ENCODE results near the gene SERPINA5. TPM values are rescaled to one million over a fixed set of nuclear protein-coding genes. Genes with fewer than 3 reads are reported as not detected.

The SERPINA5 gene, protein sequence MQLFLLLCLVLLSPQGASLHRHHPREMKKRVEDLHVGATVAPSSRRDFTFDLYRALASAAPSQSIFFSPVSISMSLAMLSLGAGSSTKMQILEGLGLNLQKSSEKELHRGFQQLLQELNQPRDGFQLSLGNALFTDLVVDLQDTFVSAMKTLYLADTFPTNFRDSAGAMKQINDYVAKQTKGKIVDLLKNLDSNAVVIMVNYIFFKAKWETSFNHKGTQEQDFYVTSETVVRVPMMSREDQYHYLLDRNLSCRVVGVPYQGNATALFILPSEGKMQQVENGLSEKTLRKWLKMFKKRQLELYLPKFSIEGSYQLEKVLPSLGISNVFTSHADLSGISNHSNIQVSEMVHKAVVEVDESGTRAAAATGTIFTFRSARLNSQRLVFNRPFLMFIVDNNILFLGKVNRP
- not detected in 2 replicates for total RNA-seq

DNA sequence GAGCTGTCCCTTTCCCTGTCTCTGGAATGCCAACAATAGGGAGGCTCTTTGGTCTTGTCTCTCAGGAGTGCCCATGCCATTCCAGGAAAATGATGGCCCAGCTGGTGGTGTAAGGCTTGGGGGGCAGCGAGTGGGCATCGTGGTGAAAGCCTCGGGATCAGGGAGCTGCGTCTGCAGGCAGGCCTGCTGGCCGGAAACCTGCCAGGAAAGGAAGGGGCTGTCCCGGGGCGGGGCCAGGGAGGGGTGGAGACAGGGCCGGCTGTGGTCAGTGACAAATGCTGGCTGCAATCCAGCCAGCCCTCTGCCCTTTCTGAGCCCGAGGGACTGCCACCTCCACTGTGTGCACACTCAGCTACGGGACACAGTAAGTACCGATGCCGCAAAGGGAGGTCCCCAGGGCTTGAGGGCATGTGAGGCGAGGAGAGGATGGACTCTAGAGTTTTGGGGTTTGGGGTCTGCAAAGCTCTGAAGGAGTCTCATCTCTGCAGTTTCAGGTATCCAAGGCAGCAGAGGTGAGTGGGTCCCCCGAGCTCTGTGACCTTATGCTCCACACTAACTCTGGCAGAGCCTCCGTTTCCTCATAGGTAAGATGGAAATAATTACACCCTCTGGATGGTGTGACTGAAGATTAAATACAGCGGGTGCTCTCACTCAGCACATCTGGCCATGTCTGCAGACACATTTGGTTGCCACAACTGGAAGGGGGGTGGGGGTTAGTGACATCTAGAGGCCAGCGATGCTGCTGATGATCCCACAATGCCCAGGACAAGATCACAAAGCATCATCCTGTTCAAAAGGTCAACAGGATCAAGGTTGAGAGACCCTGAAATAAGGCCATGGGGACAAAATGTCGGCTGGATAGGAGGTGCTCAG lies at the start of gene SERPINA5:
Gene SERPINA5 (plus strand): TSS at position 300 of the 873 bp plus-strand sequence. CDS start 5,937 bp downstream, outside the sequence.
- intact Hi-C loops (cut with micrococcal nuclease): no loop called here

DNA sequence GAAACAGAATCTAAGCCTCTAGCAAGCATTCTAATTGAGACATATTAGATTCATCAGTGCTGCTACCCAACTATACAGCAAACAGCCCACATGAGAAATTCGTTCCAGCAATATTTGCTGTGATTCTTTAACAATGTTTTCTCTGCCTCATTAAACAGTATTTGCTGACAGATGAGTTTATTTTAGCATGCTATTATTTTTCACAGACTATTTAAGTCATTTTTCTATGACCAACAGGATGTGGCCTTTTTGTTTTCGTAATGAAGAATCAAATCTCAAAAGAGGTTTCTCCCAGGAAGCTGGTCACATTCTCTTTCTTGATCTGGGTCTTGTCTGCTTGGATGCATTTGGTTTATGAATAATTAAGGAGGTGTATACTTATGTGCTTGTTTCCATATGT lies 48.8 kb upstream of the SERPINA5 start:
- intact Hi-C loops (cut with micrococcal nuclease): no loop called here

DNA sequence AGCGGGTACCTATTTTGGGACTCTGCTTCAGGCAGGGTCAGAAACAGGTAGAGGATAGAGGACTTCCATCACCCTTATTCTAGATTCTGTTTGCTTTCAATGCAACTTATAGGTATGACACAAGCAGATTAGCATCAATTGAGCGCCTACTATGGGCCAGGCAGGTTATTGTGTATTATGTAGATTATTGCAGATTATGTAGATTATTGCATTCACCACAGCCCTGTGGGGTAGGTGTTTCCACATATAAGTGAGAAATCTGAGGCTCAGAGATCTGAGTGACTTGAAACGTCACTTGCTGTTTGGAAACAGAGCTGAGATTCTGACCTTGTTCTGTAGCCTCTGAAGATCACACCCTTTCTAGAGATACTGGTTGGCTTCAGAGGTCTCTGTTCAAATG lies 45.7 kb upstream of the SERPINA5 start:
- intact Hi-C loops (cut with micrococcal nuclease): no loop called here

DNA sequence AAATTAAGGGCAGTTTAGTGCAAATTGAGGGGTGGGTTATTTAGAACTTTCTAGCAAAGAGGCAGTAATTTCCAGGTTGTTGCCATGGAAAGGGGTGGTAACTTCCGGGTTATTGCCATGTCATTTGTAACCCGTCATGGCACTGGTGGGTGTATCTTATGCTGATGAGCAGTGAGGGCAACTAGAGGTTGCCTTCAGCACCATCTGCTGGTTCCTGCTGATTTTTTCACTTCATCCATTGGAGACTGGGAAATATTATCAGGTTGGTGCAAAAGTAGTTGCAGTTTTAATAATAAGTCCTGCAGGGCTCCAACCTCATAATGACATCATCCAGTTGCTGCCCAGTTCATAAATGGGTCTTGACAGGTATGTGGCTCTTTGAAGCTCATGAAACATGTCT lies 44.4 kb upstream of the SERPINA5 start:
- intact Hi-C loops (cut with micrococcal nuclease): no loop called here

DNA sequence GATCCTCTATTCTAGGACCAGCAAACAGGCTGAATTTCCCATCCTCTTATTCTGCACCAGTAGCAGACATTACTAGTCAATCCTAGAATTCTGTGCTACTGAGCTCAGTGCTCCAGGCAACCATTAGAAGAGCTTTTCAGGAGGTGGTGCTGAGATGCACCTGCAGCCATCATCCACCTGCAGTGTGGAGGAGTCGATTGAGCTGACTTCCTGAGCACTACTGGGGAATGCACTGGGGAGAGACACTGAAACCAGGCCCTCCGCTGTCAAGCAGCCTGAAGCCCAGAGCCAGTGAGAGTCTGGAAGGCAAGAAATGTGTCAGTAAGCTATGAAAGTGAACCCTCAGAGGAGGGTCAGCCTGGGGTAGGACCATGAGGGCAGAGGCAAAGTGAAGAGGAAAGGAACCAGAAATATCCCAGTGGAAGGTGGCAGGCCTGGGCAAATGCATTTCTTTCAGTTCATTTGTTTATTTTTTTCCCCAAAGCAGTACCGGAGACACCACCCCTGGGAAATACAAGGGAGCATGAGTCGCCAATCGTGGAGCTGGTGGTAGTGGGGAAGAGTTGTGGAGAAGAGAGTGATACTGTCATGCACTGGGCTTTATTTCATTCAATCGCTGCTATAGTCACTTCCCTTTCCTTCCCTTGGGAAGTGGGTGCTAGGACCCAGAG lies 43.0 kb upstream of the SERPINA5 start:
- intact Hi-C loops (cut with micrococcal nuclease): no loop called here

DNA sequence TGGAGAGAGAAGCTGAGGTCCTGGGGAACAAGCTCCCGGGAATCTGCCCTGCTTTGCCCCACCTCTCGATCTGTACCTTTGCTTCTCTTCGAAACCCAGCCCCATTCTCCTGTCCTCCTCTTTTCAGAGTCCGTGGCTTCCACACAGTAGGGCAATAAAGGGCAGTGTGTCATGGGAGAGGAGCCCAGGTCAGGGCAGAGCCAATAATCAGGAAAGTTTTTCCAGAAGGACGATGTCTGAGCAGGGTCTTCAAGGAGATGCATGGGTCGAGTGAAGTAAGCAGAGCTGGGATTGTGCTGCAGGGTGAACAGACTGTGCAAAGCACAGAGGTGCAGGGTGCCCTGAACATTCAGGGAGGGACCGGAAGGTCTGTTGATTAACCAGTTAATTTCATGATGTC lies 42.0 kb upstream of the SERPINA5 start:
- intact Hi-C loops (cut with micrococcal nuclease): no loop called here

DNA sequence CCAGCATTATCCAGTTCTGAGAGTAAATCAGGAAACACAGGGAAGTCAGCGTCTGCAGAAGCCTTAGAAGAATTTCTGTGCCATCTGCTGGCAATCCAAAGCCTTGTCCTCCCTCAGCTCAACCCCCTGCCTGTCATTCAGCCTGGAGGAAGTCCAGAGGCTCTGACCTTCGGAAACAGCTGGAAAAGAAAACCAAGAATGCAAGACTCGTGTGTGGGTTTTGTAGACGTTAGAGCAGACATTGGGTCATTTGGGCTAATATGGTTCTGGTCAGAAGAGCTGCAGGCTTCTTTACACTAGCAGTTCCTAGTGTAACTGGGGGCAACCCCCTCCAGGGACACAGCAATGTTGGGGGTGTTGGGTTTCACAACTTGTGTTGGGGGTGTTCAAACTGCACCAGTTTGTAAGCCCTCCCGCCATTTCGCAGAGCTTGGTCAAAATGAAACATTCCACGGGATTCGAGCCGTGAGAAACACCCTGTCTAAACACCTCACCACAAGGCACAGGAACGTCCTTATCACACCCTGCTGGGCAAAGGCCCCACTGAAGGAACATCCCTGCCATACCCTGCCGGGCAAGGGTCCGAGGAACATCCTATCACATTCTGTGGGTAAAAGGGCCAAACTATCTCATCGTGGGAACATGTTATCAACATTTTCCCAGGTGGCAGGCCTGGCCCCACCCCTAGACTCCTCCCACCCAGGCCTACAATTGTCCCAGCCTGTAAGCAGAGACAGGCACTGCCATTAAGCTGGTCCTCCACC lies 41.0 kb upstream of the SERPINA5 start:
- intact Hi-C loops (cut with micrococcal nuclease): loop anchor here (10.0 kb wide), 1 partner anchor 405 kb away; no protein-coding TSS in a partner anchor

DNA sequence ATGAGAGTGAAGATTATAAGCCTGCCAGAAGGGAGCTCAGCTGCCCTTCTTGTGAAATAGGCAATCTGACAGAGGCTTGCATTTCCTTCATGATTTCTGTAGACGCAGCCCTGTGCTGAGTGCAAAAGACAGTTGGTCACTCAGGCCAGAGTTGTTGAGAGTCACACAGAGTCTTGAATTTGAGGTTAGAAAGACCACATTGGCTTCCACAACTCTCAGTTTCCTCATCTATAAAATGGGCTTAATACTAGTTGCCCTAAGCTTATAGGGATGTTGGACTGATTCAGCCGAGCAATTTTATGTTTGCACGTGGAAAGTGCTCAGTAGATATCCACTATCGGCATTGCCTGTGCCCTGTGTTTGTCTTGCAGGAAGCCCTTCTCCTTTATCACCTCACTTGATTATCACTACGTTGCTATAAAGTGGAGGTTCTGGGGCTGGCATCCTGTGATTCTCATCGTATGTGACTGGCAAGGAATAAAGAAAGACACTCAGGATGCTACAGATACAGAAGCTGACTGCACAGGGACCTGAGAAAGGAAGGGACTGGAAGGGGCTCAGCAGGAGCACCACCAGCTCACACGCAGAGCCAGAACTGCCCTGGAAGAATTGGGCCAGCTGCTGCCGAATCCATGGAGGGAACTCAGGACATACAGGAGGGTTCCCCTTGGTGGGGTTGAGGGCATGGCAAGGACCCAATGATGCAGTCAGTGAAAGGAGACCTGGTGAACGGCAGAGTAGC lies 39.8 kb upstream of the SERPINA5 start:
- intact Hi-C loops (cut with micrococcal nuclease): loop anchor here (10.0 kb wide), 1 partner anchor 407 kb away; no protein-coding TSS in a partner anchor

DNA sequence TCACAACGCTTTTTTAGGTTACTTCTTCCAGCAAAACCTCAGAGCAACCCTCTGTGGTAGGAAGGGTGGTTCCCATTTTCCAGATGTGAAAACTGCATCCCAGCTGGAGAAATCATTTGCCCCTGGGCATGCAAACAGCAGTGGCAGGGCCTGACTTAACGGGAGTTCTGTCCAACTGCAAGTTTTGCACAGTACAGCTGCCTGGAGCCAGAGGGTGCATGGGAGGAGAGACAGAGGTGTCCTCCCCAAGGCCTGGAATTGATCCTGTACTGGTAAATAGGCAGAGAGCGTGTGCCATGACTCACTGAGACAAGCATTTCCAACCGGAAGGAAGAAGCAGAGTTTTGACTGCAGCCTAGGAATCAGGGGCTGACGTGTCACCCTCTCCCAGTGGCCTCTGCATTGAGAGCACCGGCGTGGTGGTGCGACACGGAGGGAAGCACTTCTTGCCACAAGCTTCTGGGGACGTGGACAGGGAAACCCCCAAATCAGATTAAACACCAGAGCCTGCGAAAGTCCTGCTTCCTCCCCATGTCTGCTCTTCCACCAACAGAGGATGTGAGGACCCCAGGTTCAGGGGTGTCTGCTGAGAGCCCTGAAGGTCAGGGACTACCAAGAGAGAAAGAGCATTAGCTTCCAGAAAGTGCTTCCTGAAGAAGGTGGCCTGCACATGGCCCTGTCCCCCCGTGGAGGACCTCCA lies 39.0 kb upstream of the SERPINA5 start:
- intact Hi-C loops (cut with micrococcal nuclease): loop anchor here (10.0 kb wide), 1 partner anchor 407 kb away; no protein-coding TSS in a partner anchor

DNA sequence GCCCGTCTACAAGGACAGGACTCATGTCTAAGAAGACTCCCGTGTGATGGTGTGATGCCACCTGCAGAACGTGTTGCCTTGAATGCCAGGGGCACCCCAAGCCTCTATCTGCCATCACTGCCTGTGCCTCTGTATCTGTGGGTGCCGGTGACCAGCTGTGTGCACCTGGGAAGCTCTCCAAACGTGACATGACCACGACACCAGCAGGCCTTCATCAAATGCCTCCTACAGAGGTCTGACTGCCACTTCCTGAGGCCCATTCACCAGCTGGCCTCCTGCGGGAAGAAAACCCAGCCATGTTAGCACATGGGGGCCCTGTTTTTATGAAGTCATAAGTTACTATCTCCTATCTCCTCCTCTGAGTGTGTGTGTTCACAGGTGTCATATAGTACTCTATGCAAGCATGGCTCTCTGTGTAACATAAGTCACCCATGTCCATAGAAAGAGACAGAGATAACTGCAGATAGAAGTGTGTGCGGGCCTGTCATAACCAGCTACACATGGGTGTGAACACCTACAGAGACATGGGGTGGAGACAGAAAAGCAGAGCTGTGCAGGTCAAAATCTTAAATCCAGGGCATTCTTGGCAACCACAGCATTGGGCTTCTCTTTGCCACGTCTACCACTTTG lies 38.3 kb upstream of the SERPINA5 start:
- intact Hi-C loops (cut with micrococcal nuclease): loop anchor here (10.0 kb wide), 1 partner anchor 408 kb away; no protein-coding TSS in a partner anchor

DNA sequence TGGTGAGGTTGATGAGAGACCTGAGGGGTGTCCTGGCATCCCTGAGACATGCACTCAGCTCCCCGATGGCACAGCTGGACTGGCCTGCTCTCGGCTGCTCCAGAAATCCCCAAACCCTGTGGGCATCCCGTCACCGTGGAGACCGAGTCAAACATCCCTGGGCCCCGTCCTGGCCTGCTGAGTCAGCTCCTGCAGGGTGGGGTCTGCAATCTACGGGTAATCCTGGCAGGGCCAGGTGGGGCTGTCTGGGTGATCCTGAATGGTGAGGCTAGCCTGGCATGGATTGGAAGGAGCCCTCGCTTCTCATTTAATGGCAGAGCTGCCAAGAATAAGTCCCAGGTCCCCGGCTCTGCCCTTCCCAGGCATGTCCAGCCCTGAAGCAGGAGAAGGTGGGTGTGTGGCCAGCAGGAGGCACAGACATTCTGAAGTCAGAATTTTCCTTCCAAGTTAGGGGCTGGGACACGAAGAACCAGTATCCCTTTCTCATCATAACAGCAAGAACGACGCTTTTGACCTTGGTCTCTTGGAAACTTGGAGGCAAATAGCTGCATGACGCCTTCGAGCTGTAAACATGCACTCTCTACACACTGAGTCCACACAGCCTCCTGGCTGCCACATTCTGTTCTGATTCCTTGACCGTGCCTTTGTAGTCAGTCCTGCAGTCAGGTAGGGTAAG lies 37.6 kb upstream of the SERPINA5 start:
- intact Hi-C loops (cut with micrococcal nuclease): loop anchor here (10.0 kb wide), 1 partner anchor 409 kb away; no protein-coding TSS in a partner anchor

DNA sequence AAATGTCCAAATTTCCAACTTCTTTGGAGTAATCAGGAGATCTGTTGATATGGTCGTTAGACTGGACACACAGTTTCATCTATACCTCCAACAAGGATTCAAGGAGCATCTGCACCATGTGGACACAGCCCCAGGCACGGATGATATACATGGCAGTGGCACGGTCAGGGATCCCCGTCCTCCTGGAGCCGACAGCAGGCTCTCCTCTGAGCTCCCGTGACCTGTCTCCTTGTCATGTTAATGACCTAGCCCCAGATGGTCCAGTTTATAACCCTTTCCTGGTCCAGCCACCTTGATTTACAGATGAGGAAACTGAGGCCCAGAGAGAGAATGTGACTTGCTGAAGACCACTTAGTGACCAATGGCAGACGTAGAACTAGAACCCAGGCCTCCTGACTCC lies 36.5 kb upstream of the SERPINA5 start:
- intact Hi-C loops (cut with micrococcal nuclease): loop anchor here (5.0 to 10.0 kb wide), 2 partner anchors 112 to 410 kb away; no protein-coding TSS in a partner anchor

DNA sequence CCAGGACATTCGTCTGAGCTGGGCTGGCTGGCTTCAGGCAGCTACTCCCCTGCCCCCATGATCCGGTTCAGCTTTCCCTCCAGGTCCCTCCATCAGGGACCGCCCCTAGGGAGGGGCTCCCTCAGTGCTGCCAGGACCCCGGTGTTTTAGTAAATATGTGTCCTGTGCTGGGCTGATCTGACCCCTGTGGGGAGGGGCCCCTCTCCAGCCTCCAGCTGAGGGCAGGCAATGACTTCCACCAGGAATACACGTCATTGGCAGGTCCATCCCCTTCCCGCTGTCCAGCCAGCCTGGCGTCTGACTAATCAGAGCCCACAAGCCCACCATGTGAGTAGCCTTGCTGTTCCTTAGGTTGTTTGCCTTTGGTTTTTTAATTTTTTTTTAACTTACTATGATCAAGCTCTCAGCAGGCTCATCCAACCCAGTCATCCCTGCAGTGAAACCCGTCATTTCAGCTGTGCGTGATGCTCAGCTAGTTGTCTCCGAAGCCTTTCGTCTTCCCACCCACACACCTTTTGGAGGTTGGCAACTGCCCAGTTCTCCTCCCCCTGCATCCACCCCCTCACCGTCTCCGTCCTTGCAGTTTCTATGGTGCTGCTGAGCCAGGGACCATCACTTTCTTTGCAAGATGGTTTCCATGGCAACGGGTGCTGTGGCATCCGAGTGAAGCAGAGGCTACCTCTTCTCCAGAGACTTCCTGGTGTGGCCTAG lies 35.9 kb upstream of the SERPINA5 start:
- intact Hi-C loops (cut with micrococcal nuclease): loop anchor here (5.0 to 10.0 kb wide), 2 partner anchors 113 to 410 kb away; no protein-coding TSS in a partner anchor

DNA sequence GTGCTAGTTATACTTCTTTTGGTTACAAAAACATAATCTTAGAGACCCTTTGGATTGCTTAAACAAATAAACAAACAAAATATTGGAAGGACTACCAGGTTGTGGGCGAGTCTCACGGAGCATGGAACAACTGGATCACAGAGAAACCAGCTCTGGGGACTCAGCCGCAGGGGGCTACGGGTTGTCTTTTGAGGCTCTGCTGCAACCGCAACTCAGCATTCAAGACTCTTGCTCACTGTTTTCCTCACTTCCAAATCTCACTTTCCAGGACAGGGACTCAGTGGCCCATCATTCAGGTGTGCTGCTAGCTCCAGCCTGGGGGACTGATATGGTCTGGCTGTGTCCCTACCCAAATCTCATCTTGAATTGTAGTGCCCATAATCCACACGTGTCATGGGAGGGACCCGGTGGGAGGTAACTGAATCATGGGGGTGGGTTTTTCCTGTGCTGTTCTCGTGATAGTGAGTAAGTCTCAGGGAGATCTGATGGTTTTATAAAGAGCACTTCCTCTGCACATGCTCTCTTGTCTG lies 34.0 kb upstream of the SERPINA5 start:
- intact Hi-C loops (cut with micrococcal nuclease): loop anchor here (5.0 to 10.0 kb wide), 2 partner anchors 115 to 412 kb away; no protein-coding TSS in a partner anchor

DNA sequence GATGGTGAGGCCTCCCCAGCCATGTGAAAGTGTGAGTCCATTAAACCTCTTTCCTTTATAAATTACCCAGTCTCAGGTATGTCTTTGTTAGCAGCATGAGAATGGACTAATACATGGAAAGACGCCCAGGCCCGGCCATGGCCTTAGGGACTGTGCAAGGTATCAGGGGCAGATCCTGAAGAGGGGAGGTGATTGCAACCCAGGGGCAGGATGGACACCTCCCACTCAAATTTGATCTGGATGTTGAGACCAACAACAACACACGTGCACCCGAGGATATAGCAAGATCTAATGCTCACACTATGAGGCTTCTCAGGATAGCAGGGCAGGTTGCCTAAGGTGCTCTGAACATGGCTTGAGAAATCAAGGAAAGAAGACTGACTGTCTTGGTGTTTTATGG lies 33.5 kb upstream of the SERPINA5 start:
- intact Hi-C loops (cut with micrococcal nuclease): loop anchor here (5.0 to 10.0 kb wide), 2 partner anchors 115 to 413 kb away; no protein-coding TSS in a partner anchor

DNA sequence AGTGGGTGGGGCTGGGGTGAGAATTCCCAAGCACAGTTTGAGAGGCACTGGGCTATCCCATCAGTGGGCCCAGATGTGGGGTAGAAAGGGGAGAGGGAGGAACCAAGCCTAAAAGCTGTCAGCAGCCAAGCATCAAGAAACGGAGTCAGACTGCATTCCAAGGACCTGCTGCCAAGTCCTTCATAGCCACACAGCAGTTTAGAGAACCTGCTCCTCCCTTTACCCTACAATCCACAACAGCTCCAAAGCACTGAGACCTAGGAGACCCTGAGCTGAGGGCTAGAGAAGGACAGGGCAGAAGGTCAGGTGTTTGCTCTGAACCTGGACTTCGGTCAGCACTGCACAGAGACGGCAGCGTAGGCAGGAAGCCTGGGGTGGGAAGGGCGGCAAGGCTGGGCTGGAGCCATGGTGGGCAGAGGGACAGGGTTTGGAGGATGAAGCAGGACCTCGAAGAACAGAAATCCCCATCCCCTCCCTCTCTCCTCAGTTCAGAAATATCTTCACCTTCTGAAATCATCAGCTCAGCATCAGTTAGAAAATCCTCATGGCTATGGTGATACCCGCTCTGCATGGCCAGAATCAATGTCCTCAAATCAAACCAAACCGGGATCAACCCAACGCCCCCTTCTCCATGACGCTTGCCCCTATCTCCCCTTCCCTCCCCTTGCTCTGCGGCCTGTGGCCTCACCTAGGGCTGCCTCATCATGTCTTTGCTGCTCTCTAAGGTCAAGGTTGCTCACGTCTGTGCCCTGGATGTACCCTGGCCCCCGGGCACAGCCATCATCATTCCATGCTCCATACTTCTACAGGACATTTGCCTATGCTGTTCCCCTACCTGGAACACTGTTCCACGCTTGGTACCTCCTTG lies 32.9 kb upstream of the SERPINA5 start:
- intact Hi-C loops (cut with micrococcal nuclease): loop anchor here (5.0 to 10.0 kb wide), 2 partner anchors 116 to 414 kb away; no protein-coding TSS in a partner anchor

Measured in T-helper 2 cell treated with Interferon-gamma antibody and Interleukin-4, amounts not matched to agents 100 ng/mL and 5 ng/mL, for 36 hours (primary cell).